Heart left ventricle (tissue), 16 donors: ENCODE data around the gene TNNI3. TPM values are rescaled to one million over a fixed set of nuclear protein-coding genes. Genes with fewer than 3 reads are reported as not detected.

ENCODE experiments used
- ATAC-seq, 4 donors: fragments of 200-7000 bp; cut with Tn5 transposase; one replicate each; pipeline ENCODE4 v1.9.1; 2020 to 2022; ENCODE audit warnings: moderate library complexity in 4 of 4, mild to moderate bottlenecking in 3 of 4, moderate number of reproducible peaks in 1 of 4
- DNase-seq, 5 donors: peaks; one replicate each; pipeline ENCODE4 v3.0.0-alpha.2; 2020
- H3K27ac ChIP-seq, 12 donors: fragments of 200-600 bp; sonication (generic) in 4 of 12; one replicate each; pipeline versions ENCODE4 v1.5.0 to v1.8.0; 2016 to 2022; ENCODE audit warnings: mild to moderate bottlenecking in 2 of 12
- H3K27me3 ChIP-seq, 9 donors: fragments of 200-600 bp; sonication (generic) in 2 of 9; one replicate each; pipeline versions ENCODE4 v1.5.1 to v1.8.0; 2016 to 2022; ENCODE audit warnings: mild to moderate bottlenecking in 3 of 9
- H3K36me3 ChIP-seq, 9 donors: fragments of 200-600 bp; sonication (generic) in 2 of 9; one replicate each; pipeline versions ENCODE4 v1.5.0 to v1.8.0; 2018 to 2022; ENCODE audit warnings: mild to moderate bottlenecking in 2 of 9
- H3K4me1 ChIP-seq, 12 donors: fragments of 200-600 bp; sonication (generic) in 4 of 12; one replicate each; pipeline versions ENCODE4 v1.5.0 to v1.8.0; 2016 to 2022; ENCODE audit warnings: mild to moderate bottlenecking in 3 of 12
- H3K4me3 ChIP-seq, 12 donors: fragments of 200-600 bp; sonication (generic) in 4 of 12; one replicate each; pipeline versions ENCODE4 v1.5.0 to v1.8.0; 2017 to 2022; ENCODE audit warnings: mild to moderate bottlenecking in 9 of 12, moderate library complexity in 4 of 12
- H3K9me3 ChIP-seq, 12 donors: fragments of 200-600 bp; sonication (generic) in 4 of 12; one replicate each; pipeline versions ENCODE4 v1.5.0 to v1.8.0; 2016 to 2022; ENCODE audit warnings: mild to moderate bottlenecking in 1 of 12
- CTCF ChIP-seq, 12 donors: fragments of 200-600 bp; sonication (generic) in 4 of 12; IDR thresholded peaks; one replicate each; pipeline versions ENCODE4 v1.5.0 to v1.8.0; 2018 to 2022; ENCODE audit warnings: antibody characterized with exemption in 12 of 12, mild to moderate bottlenecking in 5 of 12
- POLR2A ChIP-seq, 2 donors: fragments of 450-650 bp; IDR thresholded peaks; one replicate each; pipeline ENCODE4 v1.6.1; 2017; ENCODE audit warnings: antibody characterized with exemption in 2 of 2, mild to moderate bottlenecking in 2 of 2, moderate library complexity in 2 of 2
- WGBS, 4 donors: extraction: QIAGEN DNeasy Blood & Tissue Kit in 2 of 4; methylation state at CpG; one replicate each; pipeline versions ENCODE4 v1.1.5 to v1.1.7; 2013 to 2018; 5-methylcytosine and 5-hydroxymethylcytosine counted together
- intact Hi-C, 10 donors: fragments of 100-400 bp; cut with DNase I; formaldehyde crosslinking; loops; one replicate each; pipeline versions ENCODE4 v1.11.1 to v1.14.2; 2022
- polyA plus RNA-seq, 2 donors: library from polyadenylated mRNA; stranded (reverse); fragments of 200-250 nt; gene quantifications; one replicate each; pipeline ENCODE4 v1.2.3, GENCODE V29; 2013
- total RNA-seq, 9 donors: library from RNA; depleted of rRNA in 2 of 9; stranded (reverse); fragments of >200 nt in 2 of 9; fragmentation: NEBNext Ultra II Directional in 3 of 9; extraction: Animal tissue kit (Norgen Biotek cat#: 25700) in 3 of 9; gene quantifications; one replicate each; pipeline versions ENCODE4 v1.1.0 to v1.2.4, GENCODE V29; 2016 to 2023
- donor health status: ischemic (EF 13 %, LVEDD 7.1; RV severe dilation, severe dysfunction).
- donor health status: healthy with polysubstance abuse.
- donor health status: DM: no; HTN: yes; CAD: no.
- donor health status: DM: no; HTN: no; CAD: no.
- donor health status: ischemic (EF 25% LVEDD 6.9; RV normal size, moderate dysfunction).
- donor health status: ischemic (EF 25% LVEDD 5.7; RV mildly dilated, moderate dysfunction).
- donor health status: healthy.
- donor health status: DM: yes; HTN: yes; CAD: no.
- donor health status: ischemic (EF 35%, LVEDD 5.7; RV mildly dilated, moderate dysfunction).
- donor health status: nonischemic (EF 11% LVEDD 7.7; RV severe dilation, severe dysfunction).
- donor health status: DM: yes; HTN: yes; CAD: no.
- donor health status: PGD.
- donor health status: ischemic (EF 29% LVEDD 5.4; RV normal size, mild dysfunction).
- donor health status: nonischemic (EF 23%, LVEDD 6.1; RV moderate dilation, normal function).

The TNNI3 gene
- total and polyA plus RNA-seq, 11 donors: 1,912 to 34,502 (median 9,662) TPM

- ATAC-seq (no peak), DNase-seq (peak in 1 of 5 donors; percentile 54)
- no peak overlapping the region for H3K4me3 ChIP-seq
- peaks cover 0 to 8% (median 0%) of the 10 kb centered on the region in 12 donors for H3K9me3 ChIP-seq
- H3K36me3 ChIP-seq: peaks cover 0 to 33% (median 9%) of the 10 kb centered on the region in 9 donors
- TF ChIP-seq POLR2A (IDR thresholded peaks at IDR 0.05) (no peak), CTCF (IDR thresholded peaks at IDR 0.05) (no peak)
- H3K4me1 ChIP-seq: peaks cover 0 to 46% (median 6%) of the 10 kb centered on the region in 12 donors
- peaks cover 2 to 57% (median 32%) of the 10 kb centered on the region in 9 donors for H3K27me3 ChIP-seq
- intact Hi-C loops: loop anchor here in 3 of 10 donors (10.0 kb wide), 3 partner anchors 267 to 457 kb away; partner anchors contain the start of genes ZNF524 (in 1 of the 3) and ZNF865 (in 1 of the 3)
- WGBS, 4 donors: 18 to 35% (median 20%) methylated on average over 4 to 9 of the region's 9 CpGs
- peak overlapping the region in 5 of 12 donors; percentile 25 to 85 (median 75) for H3K27ac ChIP-seq
Observed at GRCh38 chr19:55147545-55148251, 9.8 kb downstream of the TNNI3 start.

DNA sequence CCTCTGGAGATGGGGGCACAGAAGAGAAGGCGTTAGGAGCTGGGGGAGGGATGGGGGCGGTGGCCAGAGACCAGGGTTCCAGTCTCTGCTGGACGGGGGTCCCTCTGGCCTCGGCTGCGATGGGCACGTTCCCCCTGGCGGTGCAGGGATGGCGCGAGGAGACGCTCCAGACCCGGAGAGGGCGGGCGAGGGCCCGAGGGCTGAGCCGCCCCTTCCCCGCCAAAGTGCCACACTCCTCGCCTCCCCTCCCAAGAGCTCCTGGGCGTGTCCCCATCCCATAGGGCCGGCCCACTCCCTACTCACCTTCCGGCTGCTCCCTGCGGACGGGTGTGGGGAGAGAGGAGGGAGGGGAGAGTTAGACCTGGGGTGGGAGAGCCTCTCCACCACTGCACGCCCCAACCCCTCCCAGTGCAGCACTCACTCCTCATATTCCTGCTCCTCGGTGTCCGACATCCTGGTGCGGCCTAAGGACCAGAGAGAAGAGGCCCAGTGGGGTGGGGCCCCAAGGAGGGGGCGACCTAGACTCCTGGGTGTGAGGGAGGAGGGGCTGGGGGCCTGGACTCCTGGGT lies 10.7 kb downstream of the TNNI3 start:
- TF ChIP-seq POLR2A (IDR thresholded peaks at IDR 0.05) (no peak), CTCF (IDR thresholded peaks at IDR 0.05) (no peak)
- H3K27ac ChIP-seq: peak overlapping the region in 3 of 12 donors; percentile 30 to 41 (median 33)
- intact Hi-C loops: loop anchor here in 3 of 10 donors (10.0 kb wide), 3 partner anchors 268 to 458 kb away; partner anchors contain the start of genes ZNF524 (in 1 of the 3) and ZNF865 (in 1 of the 3)

DNA sequence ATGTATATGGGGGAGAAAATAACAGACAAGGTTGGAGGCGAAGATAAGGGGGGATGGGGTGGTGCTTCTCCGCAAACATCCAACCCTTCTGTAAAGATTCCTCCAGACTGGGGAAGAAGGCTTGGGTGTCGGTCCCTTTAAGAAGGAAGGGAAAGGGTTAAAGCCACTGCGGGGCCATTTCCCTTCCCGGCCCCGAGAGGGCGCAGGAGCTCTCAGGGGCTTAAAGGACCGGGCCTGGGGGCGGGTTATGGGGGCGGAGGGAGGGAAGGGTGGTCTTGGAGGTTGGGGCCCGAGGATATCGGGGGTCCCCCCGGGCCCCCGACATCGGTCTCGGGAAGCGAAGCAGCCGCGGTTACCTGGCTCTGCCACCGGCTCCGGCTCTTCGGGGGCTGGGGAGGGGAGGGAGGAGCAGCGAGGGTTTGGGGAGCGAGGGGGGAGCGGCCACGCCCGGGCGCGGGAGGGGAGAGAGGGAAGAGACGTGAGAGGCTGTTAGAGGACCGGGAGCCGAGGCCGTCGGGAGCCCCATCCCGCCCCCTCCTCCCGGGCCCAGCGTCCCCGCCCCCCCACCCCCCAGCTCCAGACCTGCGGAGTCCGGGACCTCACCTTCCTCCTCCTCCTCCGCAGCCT lies 11.3 kb downstream of the TNNI3 start:
- peak in 1 of 4 donors; percentile 1 for ATAC-seq
- peak overlapping the region in 2 of 12 donors; percentile 30 to 33 for H3K27ac ChIP-seq
- intact Hi-C loops: loop anchor here in 3 of 10 donors (10.0 kb wide), 3 partner anchors 269 to 459 kb away; partner anchors contain the start of genes ZNF524 (in 1 of the 3) and ZNF865 (in 1 of the 3)
- peaks cover 4 to 71% (median 32%) of the 10 kb centered on the region in 9 donors for H3K27me3 ChIP-seq
- peak in 2 of 5 donors; percentile 28 to 51 for DNase-seq
- no peaks in the 10 kb centered on the region for H3K9me3 ChIP-seq
- TF ChIP-seq POLR2A (IDR thresholded peaks at IDR 0.05) (no peak), CTCF (IDR thresholded peaks at IDR 0.05) (peak in 10 of 12 donors; percentile 20 to 46 (median 34))
- peaks cover 0 to 26% (median 0%) of the 10 kb centered on the region in 9 donors for H3K36me3 ChIP-seq
- H3K4me1 ChIP-seq: peaks cover 0 to 36% (median 2%) of the 10 kb centered on the region in 12 donors
- WGBS, 4 donors: 4 to 8% (median 6%) methylated on average over 18 to 40 of the region's 41 CpGs
- H3K4me3 ChIP-seq: peak overlapping the region in 2 of 12 donors; percentile 7 to 20

More for the DNA sequence above, 10.7 kb downstream of the TNNI3 start:
- H3K36me3 ChIP-seq: peaks cover 0 to 29% (median 4%) of the 10 kb centered on the region in 9 donors
- WGBS, 4 donors: 2 to 4% (median 3%) methylated on average over 21 to 27 of the region's 27 CpGs
- ATAC-seq (peak in 3 of 4 donors; percentile 8 to 37 (median 10)), DNase-seq (peak in 2 of 5 donors; percentile 31 to 60)
- peaks cover 0 to 39% (median 4%) of the 10 kb centered on the region in 12 donors for H3K4me1 ChIP-seq
- H3K9me3 ChIP-seq: peaks cover 0 to 3% (median 0%) of the 10 kb centered on the region in 12 donors
- peak overlapping the region in 2 of 12 donors; percentile 7 to 20 for H3K4me3 ChIP-seq
- H3K27me3 ChIP-seq: peaks cover 4 to 66% (median 32%) of the 10 kb centered on the region in 9 donors
